ENCODE results near the gene ZBED4. TPM values are rescaled to one million over a fixed set of nuclear protein-coding genes. Genes with fewer than 3 reads are reported as not detected.

Gene ZBED4
- total and polyA plus RNA-seq, 11 donors: 2.2 to 8.6 (median 4.9) TPM

DNA sequence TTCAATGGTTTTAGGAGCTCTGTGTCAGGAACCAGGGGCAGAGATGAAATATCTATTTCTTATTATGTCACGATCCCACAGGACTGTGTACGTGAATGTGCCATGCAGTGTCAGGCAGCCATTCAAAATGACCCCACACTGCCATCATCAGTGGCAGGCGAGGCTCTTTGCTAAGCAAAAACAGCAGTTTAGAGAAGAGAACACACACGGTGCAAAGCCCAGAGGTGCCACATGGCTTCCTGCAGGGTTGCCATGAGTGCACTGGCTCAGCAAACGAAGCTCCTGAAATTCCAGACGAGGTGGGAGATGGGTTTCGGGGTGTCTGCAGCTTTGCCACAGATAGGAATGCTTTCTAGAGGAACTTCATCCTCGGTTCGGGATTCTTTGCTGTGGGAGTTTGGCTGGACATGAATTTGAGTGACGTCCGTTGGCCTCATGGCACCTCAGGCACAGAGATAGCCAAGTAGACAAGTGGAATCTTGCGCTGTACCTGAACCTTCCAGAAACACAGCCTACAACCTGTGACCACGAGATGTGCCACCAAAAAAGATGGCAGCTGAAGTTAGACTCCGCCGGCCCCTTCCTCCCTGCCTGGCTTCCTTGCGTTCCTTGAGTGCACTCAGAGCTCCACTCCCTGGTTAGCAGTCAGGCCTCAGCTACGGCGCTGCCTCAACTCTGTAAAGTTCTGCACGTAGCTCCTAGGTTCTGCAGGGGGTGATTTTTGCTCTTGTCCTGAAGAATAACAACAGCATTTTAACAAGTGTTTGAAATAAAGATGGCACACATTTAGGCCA, 7.8 kb upstream of the ZBED4 start:
- TF ChIP-seq POLR2A (IDR thresholded peaks at IDR 0.05) (no peak), CTCF (IDR thresholded peaks at IDR 0.05) (no peak)
- Histone ChIP-seq H3K27me3 (peaks cover 23 to 38% (median 27%) of the 10 kb centered on the region in 9 donors), H3K9me3 (no peaks in the 10 kb centered on the region), H3K36me3 (no peaks in the 10 kb centered on the region), H3K27ac (no peak overlapping the region), H3K4me1 (peaks cover 8 to 21% (median 15%) of the 10 kb centered on the region in 12 donors), H3K4me3 (no peak overlapping the region)
- DNase-seq: no peak
- WGBS, 4 donors: 74 to 85% (median 79%) methylated on average over 19 of the region's 19 CpGs
- ATAC-seq: no peak
- intact Hi-C loops (cut with DNase I): no loop called here

- H3K9me3 ChIP-seq: no peaks in the 10 kb centered on the region
- peak in 3 of 5 donors; percentile 23 to 49 (median 45) for DNase-seq
- TF ChIP-seq CTCF (IDR thresholded peaks at IDR 0.05): no peak
- TF ChIP-seq POLR2A (IDR thresholded peaks at IDR 0.05): no peak
- intact Hi-C loops (cut with DNase I): no loop called here
- ATAC-seq: peak in 1 of 4 donors; percentile 15
- H3K27ac ChIP-seq: peak overlapping the region in 2 of 12 donors; percentile 34 to 67
- H3K4me3 ChIP-seq: peak overlapping the region; percentile 24 to 70 (median 52)
- H3K27me3 ChIP-seq: peaks cover 23 to 38% (median 27%) of the 10 kb centered on the region in 9 donors
- peaks cover 8 to 27% (median 19%) of the 10 kb centered on the region in 12 donors for H3K4me1 ChIP-seq
- H3K36me3 ChIP-seq: no peaks in the 10 kb centered on the region
- WGBS, 4 donors: 18 to 25% (median 21%) methylated on average over 44 to 64 of the region's 64 CpGs
Measured at GRCh38 chr22:49847751-49848689, 5.6 kb upstream of the ZBED4 start.

DNA sequence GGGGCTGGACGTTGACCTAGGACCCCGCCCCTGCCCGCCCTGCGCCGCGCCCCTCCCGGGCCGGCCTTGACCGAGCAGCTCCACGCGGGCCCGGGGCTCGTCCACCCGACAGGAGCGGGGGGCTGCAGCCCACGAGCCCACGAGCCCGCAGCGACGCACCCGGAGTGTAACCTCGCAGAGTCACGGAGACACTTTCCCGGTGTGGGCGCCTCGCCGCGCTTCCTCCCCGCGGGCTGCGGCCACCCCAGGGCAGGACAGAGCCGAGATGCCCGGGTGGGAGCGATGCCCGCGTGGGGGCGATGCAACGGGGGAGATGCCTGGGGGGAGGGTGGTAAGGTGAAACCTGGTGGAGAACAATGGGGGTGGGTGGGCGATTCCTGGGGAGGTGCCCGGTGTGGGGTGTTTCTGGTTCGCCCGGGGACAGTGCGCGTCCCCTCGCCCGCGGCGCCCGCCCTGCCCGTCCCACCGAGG, 4.9 kb upstream of the ZBED4 start:
- TF ChIP-seq POLR2A (IDR thresholded peaks at IDR 0.05) (no peak), CTCF (IDR thresholded peaks at IDR 0.05) (no peak)
- 0 to 2% (median 1%) methylated on average over 13 to 51 of the region's 51 CpGs for WGBS, 4 donors
- ATAC-seq (no peak), DNase-seq (peak in 1 of 5 donors; percentile 42)
- Histone ChIP-seq H3K4me3 (peak overlapping the region; percentile 24 to 70 (median 52)), H3K27ac (peak overlapping the region in 2 of 12 donors; percentile 34 to 67), H3K4me1 (peaks cover 8 to 29% (median 19%) of the 10 kb centered on the region in 12 donors), H3K9me3 (no peaks in the 10 kb centered on the region), H3K27me3 (peaks cover 23 to 38% (median 27%) of the 10 kb centered on the region in 9 donors), H3K36me3 (no peaks in the 10 kb centered on the region)
- intact Hi-C loops (cut with DNase I): no loop called here
